Activated CD4-positive, CD25-positive, alpha-beta regulatory T cell treated with anti-CD3 and anti-CD28 coated beads, Interleukin-2, amount 50 U/mL, for 16 hours (primary cell): ENCODE results near the gene SMARCA4.
"Not testable (repeated sequence)": the region's sequence is repeated elsewhere in the genome, so short reads cannot be mapped to it uniquely, and the experiment has no call there.

ENCODE experiments used
- DNase-seq: peaks from one replicate; pipeline ENCODE4 v3.0.0-alpha.2; 2020; ENCODE audit warnings: low read depth, low spot score

The SMARCA4 gene

DNA sequence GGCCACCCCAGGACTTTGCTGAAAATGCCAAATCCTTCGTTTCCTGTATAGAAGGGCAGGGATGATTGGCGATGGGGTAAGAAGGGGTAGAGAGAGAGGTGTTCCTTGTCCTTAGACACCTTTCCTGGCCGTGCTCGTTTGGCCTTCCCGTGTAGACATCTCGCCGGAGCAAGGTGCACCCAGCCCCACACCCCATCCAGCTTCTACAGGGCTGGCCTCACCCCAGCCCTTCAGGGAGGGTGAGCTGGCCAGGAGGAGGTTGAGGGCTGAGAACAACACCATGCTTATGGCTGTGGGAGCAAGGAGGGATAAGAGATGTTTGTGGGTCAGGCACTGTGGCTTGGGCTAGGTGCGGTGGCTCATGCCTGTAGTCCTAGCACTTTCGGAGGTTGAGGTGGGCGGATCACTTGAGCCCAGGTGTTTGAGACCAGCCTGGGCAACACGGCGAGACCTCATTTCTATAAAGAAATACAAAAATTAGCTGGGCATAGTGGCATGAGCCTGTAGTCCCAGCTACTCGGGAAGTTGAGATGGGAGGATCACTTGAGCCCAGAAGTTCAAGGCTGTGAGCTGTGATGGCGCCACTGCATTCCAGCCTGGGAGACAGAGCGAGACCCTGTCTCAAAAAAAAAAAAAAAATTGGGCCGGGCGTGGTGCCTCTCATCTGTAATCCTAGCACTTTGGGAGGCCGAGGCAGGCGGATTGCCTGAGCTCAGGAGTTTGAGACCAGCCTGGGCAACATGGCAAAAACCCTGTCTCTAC lies 15.5 kb downstream of the SMARCA4 start:
- DNase-seq: no peak

DNA sequence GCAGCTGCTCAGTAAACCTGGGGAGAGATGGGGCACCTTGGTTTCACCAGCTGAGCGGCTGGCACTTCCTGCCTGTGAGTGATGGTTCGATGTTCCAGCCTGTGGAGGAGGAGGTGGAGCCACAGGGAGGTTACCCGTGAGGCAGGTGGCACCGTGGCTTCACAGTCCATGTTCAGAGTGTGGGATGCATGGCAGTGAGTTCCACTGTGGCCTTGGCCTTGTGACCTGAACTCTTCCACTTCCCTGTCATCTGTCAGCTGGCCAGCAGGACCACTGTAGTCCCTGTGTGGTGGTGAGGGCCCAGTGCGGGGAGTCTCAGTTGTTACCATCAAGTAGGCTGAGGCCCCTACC lies 16.9 kb downstream of the SMARCA4 start:
- DNase-seq: no peak

DNA sequence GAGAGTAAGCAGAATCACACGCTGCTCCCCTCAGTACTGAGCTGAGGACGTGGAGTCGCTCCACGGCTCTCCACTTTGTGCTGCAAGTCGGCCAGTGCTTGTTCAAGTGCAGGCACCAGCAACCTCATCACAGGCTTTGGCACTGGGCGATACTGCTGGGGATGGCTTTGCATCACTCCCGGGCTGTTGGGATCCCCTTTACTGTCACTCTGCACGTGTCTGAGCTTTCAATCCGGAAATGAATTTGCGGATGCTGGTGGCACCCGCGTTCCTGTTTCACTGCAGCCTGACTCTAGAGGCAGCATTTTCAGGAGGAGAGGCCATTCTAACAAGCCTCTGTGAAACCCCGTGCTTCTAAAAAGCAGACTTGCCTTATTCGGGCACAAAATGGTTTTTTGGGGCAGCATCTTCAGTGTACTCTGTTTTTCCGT lies 19.1 kb downstream of the SMARCA4 start:
- no peak for DNase-seq

DNA sequence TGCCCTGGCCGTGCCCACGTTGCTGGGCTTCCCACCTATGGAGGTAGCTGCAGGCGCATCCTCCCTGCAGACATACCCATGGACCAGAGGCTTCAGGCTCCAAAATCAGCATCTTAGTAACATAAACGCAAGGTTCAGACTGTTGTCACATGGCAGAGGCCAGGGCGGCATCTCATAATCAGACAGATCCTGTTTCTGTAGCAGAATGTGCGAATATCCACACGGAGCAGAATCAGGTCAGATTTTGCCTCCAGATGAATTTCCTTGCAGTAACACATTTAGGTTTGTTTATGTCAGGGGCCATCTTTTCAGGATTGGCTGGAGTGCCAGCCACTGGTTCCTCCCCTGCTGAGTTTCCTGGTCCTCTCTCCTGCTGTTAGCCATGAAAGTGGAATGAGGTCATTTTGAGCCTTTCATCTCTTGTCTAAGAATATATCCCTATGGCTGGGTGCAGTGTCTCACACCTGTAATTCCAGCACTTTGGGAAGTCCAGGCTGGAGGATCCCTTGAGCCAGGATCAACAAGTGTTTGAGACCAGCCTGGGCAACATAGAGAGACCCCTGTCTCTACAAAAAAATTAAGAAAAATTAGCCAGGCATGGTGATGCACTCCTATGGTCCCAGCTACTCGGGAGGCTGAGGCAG lies 20.5 kb downstream of the SMARCA4 start:
- DNase-seq: no peak

DNA sequence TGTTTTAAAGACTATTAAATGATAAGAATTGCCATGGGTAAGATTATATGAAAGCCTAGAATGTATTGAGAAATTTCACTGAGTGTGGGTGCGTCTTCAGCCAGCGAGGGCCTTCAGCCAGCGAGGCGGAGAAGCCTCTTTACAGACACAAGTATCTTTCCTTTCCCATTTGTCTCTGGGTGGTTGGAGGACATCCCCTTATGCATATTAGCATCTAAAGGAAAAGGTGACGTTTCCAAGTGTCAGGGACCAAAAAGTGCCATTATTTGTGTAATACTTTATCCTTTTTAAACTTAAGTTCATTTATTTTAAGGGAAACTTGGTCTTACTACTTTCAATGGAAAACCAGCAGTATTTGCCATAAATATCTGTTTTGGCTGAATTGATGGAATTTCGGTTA lies 22.2 kb downstream of the SMARCA4 start:
- DNase-seq: no peak

DNA sequence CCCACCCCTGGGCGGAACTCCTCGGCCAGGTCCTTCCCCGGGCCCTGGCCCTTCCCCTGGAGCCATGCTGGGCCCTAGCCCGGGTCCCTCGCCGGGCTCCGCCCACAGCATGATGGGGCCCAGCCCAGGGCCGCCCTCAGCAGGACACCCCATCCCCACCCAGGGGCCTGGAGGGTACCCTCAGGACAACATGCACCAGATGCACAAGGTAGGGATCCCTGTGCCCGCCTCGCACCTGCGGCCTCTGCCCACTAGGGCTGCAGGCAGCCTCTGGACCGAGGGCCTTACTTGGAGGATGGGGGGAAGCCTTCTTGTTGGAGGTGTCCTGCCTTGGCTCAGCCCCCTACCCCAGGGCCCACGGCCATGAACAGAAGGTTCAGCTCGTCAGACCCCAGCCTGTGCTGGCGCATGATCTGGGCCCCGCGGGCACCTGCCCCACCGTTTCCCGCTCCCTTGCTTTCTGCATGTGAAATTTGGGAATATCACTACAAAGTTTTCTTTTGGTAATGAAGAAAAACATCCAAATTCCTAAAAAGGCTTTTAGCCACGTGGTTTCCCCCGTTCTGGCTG lies 23.4 kb downstream of the SMARCA4 start:
- no peak for DNase-seq

DNA sequence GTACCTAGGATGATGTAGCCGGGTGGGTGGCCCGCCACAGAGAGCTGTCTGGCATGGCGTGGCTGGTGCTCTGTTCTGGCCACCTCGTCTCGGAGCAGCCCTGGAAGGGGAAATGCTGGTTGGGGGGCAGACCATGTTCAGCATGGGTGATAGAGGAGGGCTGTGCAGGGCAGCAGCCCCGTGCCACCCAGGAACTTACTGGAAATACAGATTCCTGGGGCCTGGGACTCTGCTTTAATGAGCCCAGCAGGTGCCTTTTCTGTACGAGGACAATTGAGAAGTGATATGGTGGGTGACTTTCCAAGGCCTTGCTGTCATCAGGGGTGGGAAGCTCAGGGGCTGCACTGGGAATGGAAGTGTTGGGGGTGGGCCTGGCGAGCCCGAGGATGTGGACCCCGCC lies 24.7 kb downstream of the SMARCA4 start:
- DNase-seq: no peak

DNA sequence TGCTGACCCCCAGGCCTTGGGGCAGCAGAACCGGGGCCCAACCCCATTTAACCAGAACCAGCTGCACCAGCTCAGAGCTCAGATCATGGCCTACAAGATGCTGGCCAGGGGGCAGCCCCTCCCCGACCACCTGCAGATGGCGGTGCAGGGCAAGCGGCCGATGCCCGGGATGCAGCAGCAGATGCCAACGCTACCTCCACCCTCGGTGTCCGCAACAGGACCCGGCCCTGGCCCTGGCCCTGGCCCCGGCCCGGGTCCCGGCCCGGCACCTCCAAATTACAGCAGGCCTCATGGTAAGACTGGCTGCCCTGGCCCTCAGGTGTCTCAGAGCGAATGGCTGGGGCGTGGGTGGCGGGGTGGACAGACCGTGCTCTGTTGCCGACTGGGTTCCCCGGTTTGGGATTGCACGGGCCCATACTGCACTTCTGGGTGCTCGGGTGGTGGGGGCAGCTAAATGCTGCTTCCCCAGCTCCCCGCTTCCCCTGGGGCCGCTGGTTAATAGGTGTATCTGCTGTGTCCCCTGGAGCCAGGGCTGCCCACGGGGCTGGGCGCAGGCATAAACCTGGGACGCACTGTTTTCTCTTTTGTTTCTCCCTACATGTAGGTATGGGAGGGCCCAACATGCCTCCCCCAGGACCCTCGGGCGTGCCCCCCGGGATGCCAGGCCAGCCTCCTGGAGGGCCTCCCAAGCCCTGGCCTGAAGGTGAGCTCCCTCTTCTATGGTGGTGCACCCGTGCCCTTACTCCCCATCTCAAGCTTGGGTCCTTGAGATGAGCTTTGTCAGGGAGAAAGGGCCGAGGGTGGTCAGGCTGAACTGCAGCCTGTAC lies 25.7 kb downstream of the SMARCA4 start:
- DNase-seq: no peak

DNA sequence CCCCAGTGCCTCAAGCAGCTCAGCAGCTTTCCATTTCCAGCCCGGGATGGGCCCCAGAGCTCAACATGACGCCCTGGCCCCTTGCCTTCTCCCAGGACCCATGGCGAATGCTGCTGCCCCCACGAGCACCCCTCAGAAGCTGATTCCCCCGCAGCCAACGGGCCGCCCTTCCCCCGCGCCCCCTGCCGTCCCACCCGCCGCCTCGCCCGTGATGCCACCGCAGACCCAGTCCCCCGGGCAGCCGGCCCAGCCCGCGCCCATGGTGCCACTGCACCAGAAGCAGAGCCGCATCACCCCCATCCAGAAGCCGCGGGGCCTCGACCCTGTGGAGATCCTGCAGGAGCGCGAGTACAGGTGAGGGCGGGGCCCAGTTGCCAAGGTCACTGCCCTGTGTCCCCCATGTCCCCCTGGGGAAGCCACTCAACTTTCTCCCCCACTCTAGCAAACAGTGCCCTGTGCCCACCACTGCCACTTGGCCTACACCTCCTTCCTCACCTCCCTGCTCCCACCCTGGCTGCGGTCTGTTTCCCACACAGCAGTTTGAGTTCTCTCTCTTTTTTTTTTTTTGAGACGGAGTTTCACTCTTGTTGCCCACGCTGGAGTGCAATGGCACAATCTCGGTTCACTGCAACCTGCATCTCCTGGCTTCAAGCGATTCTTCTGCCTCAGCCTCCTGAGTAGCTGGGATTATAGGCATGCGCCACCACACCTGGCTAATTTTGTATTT lies 26.9 kb downstream of the SMARCA4 start:
- DNase-seq: no peak

DNA sequence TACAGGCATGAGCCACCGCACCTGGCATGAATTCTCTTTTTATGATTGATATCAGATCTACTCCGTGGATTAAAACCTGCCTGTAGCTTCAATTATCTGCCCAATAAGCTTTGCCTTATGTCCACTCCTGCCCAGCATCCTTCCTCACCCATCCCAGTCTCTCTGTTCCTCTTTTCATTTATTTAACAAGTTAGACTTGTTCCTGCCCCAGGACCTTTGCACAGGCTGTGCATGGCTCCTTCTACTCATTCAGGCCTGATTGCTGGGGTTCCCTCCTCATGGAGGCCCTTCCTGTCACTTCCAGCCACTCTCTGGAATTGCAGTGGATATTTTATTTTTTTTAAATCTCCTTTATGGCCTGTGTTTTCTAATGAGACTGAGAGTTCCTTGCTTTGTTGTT lies 27.6 kb downstream of the SMARCA4 start:
- no peak for DNase-seq

DNA sequence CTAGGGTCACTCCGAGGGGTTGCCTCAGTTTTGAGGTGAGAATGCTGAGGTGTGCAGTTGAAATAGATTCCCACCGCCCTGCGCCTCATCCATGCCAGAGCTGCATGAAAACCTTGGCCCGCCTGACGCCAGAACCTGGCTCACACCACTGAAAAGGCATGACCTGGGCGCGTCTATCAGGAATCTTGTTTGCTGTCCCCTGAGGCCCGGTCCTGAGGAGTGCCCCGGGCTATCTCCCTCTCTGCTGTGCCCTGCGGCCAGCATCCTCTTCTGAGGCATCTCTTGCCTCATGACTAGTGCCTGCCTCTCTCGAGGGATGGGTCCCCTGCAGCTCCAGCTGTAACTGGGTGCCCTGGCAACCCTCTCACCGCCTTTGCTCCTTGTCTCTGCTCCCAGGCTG lies 28.1 kb downstream of the SMARCA4 start:
- DNase-seq: no peak

DNA sequence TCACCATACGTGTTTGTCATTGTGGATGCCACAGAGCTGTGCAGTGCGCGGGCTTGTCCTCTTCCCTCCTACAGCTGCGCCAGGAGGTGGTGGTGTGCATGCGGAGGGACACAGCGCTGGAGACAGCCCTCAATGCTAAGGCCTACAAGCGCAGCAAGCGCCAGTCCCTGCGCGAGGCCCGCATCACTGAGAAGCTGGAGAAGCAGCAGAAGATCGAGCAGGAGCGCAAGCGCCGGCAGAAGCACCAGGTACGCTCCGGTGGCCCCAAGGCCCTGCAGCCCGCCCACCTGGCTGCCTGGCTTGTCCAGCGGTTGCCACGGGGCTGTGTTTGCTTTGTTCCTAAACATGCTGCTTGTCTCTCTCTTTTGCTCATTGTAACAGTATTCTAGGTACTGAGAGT lies 30.2 kb downstream of the SMARCA4 start:
- no peak for DNase-seq

DNA sequence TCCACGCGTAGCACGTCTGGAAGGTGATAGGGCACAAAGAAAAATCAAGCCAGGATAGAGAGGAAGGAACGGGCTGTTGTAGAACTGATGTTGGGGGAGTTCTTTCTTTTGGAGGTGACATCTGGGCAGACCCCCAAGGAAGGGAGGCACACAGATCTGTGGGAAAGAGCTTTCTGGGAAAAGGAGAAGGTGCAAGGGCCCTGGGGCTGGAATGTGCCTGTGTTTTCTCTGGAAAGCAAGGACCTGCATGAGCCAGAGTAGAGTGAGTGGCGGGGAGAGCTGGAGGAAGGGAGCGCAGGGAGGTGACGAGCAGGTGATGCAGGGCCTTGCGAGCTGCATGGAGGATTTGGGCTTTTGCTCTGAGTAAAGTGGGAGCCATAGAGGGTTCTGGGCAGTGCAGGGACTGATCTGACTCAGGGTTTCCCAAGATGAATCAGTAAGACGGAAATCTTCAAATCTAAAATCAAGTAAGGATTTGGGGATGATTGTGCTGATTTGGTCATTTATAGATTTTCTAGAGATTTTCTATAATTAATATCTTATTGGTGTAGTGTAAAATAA lies 30.8 kb downstream of the SMARCA4 start:
- DNase-seq: no peak

DNA sequence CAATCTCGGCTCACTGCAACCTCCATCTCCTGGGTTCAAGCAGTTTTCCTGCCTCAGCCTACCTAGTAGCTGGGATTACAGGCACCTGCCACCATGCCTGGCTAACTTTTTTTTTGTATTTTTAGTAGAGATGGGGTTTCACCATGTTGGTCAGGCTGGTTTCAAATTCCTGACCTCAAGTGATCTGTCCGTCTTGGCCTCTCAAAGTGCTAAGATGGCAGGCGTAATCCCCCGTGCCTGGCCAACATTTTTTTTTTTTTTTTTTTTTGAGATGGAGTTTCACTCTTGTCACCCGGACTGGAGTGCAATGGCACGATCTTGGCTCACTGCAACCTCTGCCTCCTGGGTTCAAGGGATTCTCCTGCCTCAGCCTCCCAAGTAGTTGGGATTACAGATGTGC lies 31.3 kb downstream of the SMARCA4 start:
- not testable (repeated sequence) for DNase-seq

DNA sequence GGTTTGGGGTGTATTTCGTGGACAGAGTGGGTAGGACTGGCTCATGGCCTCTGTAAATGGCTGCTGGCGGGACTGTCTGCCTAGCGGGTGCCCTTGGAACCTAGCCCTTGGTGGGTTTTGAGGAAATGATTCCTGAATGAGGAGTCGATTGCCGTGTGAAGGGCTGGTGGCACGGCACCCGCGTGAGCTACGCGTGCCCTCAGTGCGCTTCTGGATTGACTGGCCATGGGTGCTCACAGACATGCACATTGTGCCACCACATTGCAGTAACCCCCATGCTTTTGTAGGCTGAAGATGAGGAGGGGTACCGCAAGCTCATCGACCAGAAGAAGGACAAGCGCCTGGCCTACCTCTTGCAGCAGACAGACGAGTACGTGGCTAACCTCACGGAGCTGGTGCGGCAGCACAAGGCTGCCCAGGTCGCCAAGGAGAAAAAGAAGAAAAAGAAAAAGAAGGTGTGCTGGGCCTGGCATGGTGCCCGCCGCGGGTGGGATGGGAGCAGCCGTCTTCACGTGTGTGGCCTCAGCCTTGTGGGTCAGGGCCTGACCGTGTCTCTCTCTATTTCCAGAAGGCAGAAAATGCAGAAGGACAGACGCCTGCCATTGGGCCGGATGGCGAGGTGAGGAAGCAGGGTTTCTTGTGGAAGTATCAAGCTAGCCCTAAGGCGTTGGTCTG lies 35.2 kb downstream of the SMARCA4 start:
- DNase-seq: no peak

DNA sequence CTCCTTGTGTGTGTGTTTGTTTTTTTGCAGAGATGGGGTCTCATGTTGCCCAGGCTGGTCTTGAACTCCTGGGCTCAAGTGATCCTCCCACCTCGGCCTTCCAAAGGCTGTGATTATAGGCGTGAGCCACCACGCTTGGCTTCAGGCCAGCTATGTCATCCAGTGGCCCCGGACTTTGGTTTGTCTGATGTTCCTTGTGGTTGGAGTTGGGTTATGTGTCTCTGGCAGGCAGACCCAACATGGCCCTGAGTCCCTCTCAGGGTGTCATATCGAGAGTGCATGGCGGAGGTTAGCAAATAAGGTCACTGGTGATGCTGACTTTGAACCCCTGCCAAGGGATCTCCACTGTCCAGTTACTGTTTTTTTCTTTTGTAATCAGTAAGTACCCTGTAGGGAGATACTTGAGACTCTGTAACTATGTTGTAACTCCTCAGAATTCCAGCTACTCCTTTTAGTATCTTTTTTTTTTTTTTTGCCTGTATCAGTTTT lies 37.3 kb downstream of the SMARCA4 start:
- DNase-seq: no peak

DNA sequence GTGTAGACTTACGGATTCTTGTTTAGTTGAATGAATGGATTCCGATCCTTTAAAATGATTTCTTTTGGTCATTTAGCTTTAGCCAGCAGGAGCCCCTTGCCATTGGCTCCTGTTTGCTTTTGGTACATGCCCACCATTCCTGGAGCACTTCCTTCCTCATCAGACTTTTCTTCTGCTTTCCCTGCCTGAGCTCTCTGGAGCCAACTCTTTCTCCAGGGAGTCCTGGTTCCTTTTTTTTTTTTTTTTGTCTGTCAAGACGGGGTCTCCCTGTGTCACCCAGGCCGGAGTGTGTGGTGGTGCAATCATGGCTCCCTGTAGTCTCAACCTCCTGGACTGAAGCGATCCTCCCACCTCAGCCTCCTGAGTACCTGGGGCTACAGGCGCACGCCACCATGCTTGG lies 37.8 kb downstream of the SMARCA4 start:
- no peak for DNase-seq

DNA sequence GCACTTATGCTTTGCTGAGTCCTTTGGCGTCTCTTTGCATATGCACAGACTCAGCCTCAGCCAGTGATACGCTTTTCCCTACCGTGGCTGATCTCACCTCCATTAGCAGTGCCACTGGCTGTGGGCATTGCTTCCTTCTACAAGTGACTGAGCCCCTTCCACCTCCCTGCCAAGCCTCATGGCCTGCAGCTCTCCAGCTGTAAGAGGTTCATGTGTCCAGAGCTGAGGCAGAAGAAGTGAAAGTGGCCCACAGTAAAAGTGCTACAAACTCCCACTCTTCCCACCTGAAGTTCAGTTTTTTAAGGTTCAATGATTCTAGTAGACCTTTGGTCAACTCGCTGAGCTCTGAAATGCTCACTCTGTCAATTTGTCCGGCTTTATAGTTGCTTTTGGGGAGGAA lies 44.7 kb downstream of the SMARCA4 start:
- no peak for DNase-seq

DNA sequence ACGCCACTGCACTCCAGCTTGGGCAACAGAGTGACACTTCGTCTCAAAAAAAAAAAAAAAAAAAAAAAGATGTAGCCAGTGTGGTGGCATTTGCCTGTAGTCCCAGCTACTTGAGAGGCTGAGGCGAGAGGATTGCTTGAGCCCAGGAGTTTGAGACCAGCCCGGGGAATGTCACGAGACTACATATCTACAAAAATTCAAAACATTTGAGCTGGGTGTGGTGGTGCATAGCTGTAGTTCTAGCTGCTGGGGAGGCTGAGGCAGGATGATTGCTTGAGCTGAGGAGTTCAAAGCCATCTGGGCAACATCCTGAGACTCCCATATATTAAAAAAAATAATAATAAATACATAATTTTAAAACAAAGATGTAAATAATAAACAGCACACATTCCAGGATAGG lies 46.6 kb downstream of the SMARCA4 start:
- DNase-seq: no peak

DNA sequence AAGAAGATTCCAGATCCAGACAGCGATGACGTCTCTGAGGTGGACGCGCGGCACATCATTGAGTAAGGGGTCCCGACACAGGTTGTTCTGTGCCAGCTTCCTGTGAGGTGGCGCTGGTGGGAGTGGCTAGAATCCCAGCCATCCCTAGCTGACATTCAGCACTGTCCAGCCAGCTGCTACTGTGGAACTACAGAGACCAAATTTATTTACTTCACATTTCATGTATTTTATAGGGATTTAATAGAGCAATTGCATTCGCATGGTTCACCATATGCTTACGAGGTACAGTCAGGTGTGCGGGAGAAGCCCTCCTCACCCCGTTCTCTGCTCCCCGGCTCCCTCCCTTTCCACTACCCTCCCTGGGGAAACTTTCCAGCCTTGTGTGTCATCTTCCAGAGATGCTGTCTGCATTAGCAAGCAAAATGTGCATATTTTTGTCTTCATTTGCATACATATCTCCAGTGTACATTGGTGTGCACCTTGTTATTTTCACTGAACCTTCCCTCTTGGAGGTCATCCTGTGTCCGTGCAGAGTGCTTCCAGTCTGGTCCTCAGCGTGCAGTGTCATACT lies 47.2 kb downstream of the SMARCA4 start:
- DNase-seq: no peak
